Fibroblast of lung (primary cell): Measurements from ENCODE around the gene TIGD1. TPM values are rescaled to one million over a fixed set of nuclear protein-coding genes. Genes with fewer than 3 reads are reported as not detected.

Experiments
- DNase-seq, 2 donors: peaks; one replicate each; pipeline versions ENCODE4 v3.0.0 to v3.0.0-alpha.2; 2010; ENCODE audit warnings: low read depth in 2 of 2
- H2AFZ ChIP-seq: 2 replicates; pipeline ENCODE4 v1.5.1; 2012; ENCODE audit warnings: low read length, control low read depth, inconsistent platforms
- H3K27ac ChIP-seq: 2 replicates; pipeline ENCODE4 v1.5.1; 2011; ENCODE audit warnings: low read length, control low read depth; ENCODE audit not compliant: insufficient read depth
- H3K27me3 ChIP-seq: 2 replicates; pipeline ENCODE4 v1.5.1; 2011; ENCODE audit warnings: mild to moderate bottlenecking, low read length; ENCODE audit not compliant: control insufficient read depth, insufficient read depth
- H3K36me3 ChIP-seq: 2 replicates; pipeline ENCODE4 v1.5.1; 2011; ENCODE audit warnings: low read length; ENCODE audit not compliant: control insufficient read depth, insufficient read depth
- H3K4me1 ChIP-seq: 2 replicates; pipeline ENCODE4 v1.5.1; 2011; ENCODE audit warnings: low read length; ENCODE audit not compliant: control insufficient read depth, insufficient read depth; ENCODE audit errors: extremely low read depth
- H3K4me2 ChIP-seq: 2 replicates; pipeline ENCODE4 v1.5.1; 2011; ENCODE audit warnings: low read length, control low read depth; ENCODE audit not compliant: insufficient read depth; ENCODE audit errors: extremely low read depth
- H3K4me3 ChIP-seq, 4 experiments: fragments of 200-600 bp in 1 of 4; sonication (generic) in 1 of 4; replicated peaks in 1 of 4; 2 replicates each; pipeline ENCODE4 v1.5.1; 2011 to 2016; ENCODE audit warnings: low read length in 4 of 4, low read depth in 3 of 4, mild to moderate bottlenecking in 3 of 4, control low read depth in 2 of 4, inconsistent platforms in 1 of 4, mixed read lengths in 1 of 4; ENCODE audit not compliant: insufficient read depth in 1 of 4; ENCODE audit errors: control extremely low read depth in 1 of 4
- H3K79me2 ChIP-seq: 2 replicates; pipeline ENCODE4 v1.5.1; 2012; ENCODE audit warnings: mild to moderate bottlenecking, low read length, inconsistent platforms; ENCODE audit not compliant: control insufficient read depth, insufficient read depth
- H3K9ac ChIP-seq: 2 replicates; pipeline ENCODE4 v1.5.1; 2011; ENCODE audit warnings: mild to moderate bottlenecking, low read length, control low read depth; ENCODE audit not compliant: insufficient read depth
- H3K9me3 ChIP-seq: 2 replicates; pipeline ENCODE4 v1.5.1; 2012; ENCODE audit warnings: low read depth, low read length; ENCODE audit not compliant: control insufficient read depth, insufficient read depth
- H4K20me1 ChIP-seq: 2 replicates; pipeline ENCODE4 v1.5.1; 2011; ENCODE audit warnings: low read length; ENCODE audit not compliant: control insufficient read depth, insufficient read depth; ENCODE audit errors: extremely low read depth
- EZH2 ChIP-seq: IDR thresholded peaks from 2 replicates; pipeline ENCODE4 v1.5.1; 2012; ENCODE audit warnings: low read length, control low read depth, mild to moderate bottlenecking; ENCODE audit errors: missing control alignments
- polyA plus RNA-seq, 2 donors: library from polyadenylated mRNA; depleted of rRNA in 1 of 2; stranded (reverse) in 1 of 2; unstranded in 1 of 2; fragments of >200 nt; gene quantifications; 2 replicates each; pipeline ENCODE4 v1.2.1, GENCODE V29; 2011 to 2012; ENCODE audit warnings: missing spikeins in 1 of 2
- total RNA-seq: library from RNA; depleted of rRNA; stranded (reverse); fragments of >200 nt; gene quantifications from 2 replicates; pipeline ENCODE4 v1.2.1, GENCODE V29; 2014
- TF ChIP-seq, protein P1 (sequence below), 2 donors: IDR thresholded peaks in 1 of 2; conservative IDR thresholded peaks in 1 of 2; 1 replicate in 1 of 2; 2 replicates in 1 of 2; pipeline ENCODE4 v1.5.1; 2011 to 2012; ENCODE audit warnings: low read length in 2 of 2, control low read depth in 1 of 2, inconsistent platforms in 1 of 2, low read depth in 1 of 2, mild to moderate bottlenecking in 1 of 2

The TIGD1 gene
- total and polyA plus RNA-seq, 2 donors (not counting 1 experiment from before 2014, with no cell fraction given), result 2.5 to 4.0 TPM

DNA sequence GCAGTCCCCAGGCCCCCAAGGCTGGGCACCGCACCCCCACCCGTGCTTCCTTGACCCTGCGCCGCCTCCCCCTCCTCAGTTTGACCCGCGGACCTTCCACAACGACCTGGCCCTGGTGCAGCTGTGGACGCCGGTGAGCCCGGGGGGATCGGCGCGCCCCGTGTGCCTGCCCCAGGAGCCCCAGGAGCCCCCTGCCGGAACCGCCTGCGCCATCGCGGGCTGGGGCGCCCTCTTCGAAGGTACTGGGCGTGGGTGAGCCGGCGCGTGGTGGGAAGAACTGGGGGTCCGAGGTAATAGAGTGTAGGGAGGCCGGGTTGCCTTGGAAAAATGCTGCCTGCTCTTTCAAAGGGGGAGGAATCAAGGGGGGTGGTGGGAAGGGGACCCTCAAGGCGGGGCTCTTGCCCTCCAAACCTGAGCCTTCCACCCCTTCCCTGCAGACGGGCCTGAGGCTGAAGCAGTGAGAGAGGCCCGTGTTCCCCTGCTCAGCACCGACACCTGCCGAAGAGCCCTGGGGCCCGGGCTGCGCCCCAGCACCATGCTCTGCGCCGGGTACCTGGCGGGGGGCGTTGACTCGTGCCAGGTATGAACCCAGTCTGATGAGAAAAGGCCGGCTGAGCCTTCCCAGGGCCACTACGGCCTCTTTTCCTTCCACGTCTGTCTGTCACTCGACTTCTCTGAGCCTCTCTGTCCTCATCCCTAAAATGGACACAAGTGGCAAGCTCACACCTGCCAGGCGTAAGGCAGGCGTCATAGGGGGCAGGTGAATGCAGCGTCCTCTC, 27.5 kb downstream of the TIGD1 start:
- Histone ChIP-seq H3K9ac (no peak overlapping the region), H3K27me3 (peaks cover 15% of the 10 kb centered on the region)

DNA sequence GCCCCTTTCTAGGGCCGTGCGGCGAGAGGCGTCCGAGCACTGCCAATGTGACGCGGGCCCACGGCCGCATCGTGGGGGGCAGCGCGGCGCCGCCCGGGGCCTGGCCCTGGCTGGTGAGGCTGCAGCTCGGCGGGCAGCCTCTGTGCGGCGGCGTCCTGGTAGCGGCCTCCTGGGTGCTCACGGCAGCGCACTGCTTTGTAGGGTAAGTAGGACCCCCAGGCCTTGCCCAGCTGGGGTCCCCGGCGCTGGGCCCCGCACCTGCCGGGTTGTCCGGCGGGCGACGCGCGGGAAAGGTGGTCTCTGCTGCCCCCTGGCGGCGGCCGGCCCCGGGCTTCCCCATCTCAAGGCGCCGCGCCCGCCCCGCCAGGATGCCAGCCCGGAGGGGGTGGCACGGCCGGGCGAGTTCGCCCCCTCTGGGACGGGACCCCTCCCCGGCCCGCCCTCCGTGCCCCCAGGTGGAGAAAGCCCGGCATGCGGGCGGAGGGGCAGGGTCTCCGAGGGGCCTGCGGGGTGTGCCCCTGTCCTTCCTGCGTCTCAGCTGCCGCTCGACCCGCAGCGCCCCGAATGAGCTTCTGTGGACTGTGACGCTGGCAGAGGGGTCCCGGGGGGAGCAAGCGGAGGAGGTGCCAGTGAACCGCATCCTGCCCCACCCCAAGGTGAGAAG, 28.3 kb downstream of the TIGD1 start:
- DNase-seq, result no peak
- no peak overlapping the region for H2AFZ ChIP-seq
- peaks cover 15% of the 10 kb centered on the region for H3K27me3 ChIP-seq

More for the DNA sequence above, 27.5 kb downstream of the TIGD1 start:
- no peaks in the 10 kb centered on the region for H3K4me1 ChIP-seq
- no peak overlapping the region for H3K27ac ChIP-seq
- no peaks in the 10 kb centered on the region for H3K9me3 ChIP-seq
- no peaks in the 10 kb centered on the region for H4K20me1 ChIP-seq
- no peaks in the 10 kb centered on the region for H3K36me3 ChIP-seq
- DNase-seq, result no peak
- no peak overlapping the region for H3K4me2 ChIP-seq
- no peak overlapping the region for H2AFZ ChIP-seq
- no peak overlapping the region for H3K4me3 ChIP-seq
- TF ChIP-seq EZH2, result peak; percentile 79
- TF ChIP-seq, protein P1, sequence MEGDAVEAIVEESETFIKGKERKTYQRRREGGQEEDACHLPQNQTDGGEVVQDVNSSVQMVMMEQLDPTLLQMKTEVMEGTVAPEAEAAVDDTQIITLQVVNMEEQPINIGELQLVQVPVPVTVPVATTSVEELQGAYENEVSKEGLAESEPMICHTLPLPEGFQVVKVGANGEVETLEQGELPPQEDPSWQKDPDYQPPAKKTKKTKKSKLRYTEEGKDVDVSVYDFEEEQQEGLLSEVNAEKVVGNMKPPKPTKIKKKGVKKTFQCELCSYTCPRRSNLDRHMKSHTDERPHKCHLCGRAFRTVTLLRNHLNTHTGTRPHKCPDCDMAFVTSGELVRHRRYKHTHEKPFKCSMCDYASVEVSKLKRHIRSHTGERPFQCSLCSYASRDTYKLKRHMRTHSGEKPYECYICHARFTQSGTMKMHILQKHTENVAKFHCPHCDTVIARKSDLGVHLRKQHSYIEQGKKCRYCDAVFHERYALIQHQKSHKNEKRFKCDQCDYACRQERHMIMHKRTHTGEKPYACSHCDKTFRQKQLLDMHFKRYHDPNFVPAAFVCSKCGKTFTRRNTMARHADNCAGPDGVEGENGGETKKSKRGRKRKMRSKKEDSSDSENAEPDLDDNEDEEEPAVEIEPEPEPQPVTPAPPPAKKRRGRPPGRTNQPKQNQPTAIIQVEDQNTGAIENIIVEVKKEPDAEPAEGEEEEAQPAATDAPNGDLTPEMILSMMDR (conservative IDR thresholded peaks at IDR 0.05 in 1 of 2, IDR thresholded peaks at IDR 0.05 in 1 of 2; ENCODE audit: low read depth in 1 of 2, low read length in 2 of 2), result no peak
- no peaks in the 10 kb centered on the region for H3K79me2 ChIP-seq

DNA sequence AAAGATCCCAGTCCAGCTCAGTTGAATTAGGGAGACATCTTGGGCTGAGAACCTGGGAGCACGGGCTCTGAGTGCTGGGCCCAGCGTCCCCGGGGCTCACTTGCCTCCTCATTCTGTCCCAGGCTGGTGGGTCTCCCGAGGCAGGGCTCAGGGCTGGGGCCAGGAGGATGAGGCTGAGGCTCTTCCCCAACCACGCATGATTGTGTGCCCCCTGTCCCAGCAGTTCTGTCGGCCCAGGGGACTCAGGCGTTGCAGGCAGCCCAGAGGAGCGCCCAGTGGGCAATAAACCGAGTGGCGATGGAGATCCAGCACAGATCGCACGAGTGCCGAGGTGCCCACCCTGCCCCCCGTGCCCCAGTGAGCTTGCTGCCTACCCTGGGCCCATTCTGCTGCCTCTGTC, 29.3 kb downstream of the TIGD1 start:
- Histone ChIP-seq H3K4me3 (no peak overlapping the region), H3K9ac (no peak overlapping the region), H3K9me3 (no peaks in the 10 kb centered on the region), H3K4me2 (no peak overlapping the region), H3K4me1 (no peaks in the 10 kb centered on the region), H3K36me3 (no peaks in the 10 kb centered on the region), H3K27me3 (peaks cover 15% of the 10 kb centered on the region), H3K27ac (no peak overlapping the region), H3K79me2 (no peaks in the 10 kb centered on the region), H2AFZ (no peak overlapping the region), H4K20me1 (no peaks in the 10 kb centered on the region)
- no peak for DNase-seq
- TF ChIP-seq, protein P1 (conservative IDR thresholded peaks at IDR 0.05 in 1 of 2, IDR thresholded peaks at IDR 0.05 in 1 of 2; ENCODE audit: low read depth in 1 of 2, low read length in 2 of 2), result no peak
- TF ChIP-seq EZH2, result no peak

More for the DNA sequence above, 28.3 kb downstream of the TIGD1 start:
- no peak overlapping the region for H3K9ac ChIP-seq
- H4K20me1 ChIP-seq, result no peaks in the 10 kb centered on the region
- no peaks in the 10 kb centered on the region for H3K4me1 ChIP-seq
- no peak overlapping the region for H3K4me3 ChIP-seq
- H3K36me3 ChIP-seq, result no peaks in the 10 kb centered on the region
- H3K79me2 ChIP-seq, result no peaks in the 10 kb centered on the region
- H3K4me2 ChIP-seq, result no peak overlapping the region
- no peak overlapping the region for H3K27ac ChIP-seq
- no peaks in the 10 kb centered on the region for H3K9me3 ChIP-seq
- no peak for TF ChIP-seq EZH2
- TF ChIP-seq, protein P1 (conservative IDR thresholded peaks at IDR 0.05 in 1 of 2, IDR thresholded peaks at IDR 0.05 in 1 of 2; ENCODE audit: low read depth in 1 of 2, low read length in 2 of 2), result peak; percentile 13 to 58
